Measurements from ENCODE around the gene SLC22A4. TPM values are rescaled to one million over a fixed set of nuclear protein-coding genes. Genes with fewer than 3 reads are reported as not detected.

The SLC22A4 gene
- polyA plus RNA-seq, 1 donor = 9.6 TPM

DNA sequence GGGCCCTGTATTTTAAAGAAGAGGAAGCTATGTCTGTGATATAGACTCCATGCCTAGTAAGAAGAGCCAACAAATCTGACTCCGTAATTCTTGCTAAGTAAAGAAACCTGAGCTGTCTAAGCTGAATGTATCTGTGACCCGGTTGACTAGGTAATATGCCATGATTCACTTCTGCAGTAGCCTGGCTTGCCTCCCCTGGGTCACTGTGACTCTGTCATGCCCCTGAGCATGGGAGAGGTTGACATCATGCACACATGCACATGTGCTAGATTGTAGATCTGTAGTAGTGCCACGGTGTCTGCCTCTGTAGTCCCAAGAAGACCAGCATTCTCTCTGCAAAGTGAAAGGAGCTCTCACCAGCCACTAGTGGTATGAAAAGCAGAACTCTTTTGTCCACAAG is 84.4 kb downstream of the SLC22A4 start:
- no CpG with 5 or more reads among the region's 3 CpGs for WGBS (ENCODE audit: insufficient coverage, low lambda C conversion rate)
- Histone ChIP-seq H3K36me3 (ENCODE audit: control insufficient read depth, insufficient read depth, low read length) (peaks cover 36% of the 10 kb centered on the region), H3K4me3 (ENCODE audit: low read length) (no peak overlapping the region), H3K27me3 (ENCODE audit: control insufficient read depth, insufficient read depth, low read length) (no peaks in the 10 kb centered on the region), H3K27ac (ENCODE audit: low read length) (no peak overlapping the region), H3K4me1 (ENCODE audit: control insufficient read depth, insufficient read depth, low read length) (peaks cover 7% of the 10 kb centered on the region), H3K9me3 (ENCODE audit: control insufficient read depth, low read depth, low read length) (no peaks in the 10 kb centered on the region)
- no peak for DNase-seq

DNA sequence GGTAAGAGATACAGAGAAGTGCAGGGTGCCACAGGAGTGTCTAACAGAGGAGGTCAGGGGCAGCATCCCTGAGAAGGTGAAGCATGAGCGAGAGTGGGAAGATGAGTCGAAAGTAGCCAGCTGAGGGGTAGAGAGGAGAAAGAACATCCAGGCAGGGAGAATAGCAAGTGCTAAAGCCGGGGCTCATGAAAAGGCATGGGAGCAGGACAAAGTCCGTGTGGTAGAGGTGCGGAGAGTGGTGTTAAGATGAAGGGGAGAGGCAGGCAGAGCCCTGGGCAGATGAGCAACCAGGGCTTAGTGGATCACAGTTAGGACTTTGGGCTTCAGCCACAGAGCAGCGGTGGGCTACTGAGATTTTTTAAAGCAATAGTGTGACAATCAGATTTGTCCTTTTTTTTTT is 85.9 kb downstream of the SLC22A4 start:
- no CpG with 5 or more reads among the region's 6 CpGs for WGBS (ENCODE audit: insufficient coverage, low lambda C conversion rate)

DNA sequence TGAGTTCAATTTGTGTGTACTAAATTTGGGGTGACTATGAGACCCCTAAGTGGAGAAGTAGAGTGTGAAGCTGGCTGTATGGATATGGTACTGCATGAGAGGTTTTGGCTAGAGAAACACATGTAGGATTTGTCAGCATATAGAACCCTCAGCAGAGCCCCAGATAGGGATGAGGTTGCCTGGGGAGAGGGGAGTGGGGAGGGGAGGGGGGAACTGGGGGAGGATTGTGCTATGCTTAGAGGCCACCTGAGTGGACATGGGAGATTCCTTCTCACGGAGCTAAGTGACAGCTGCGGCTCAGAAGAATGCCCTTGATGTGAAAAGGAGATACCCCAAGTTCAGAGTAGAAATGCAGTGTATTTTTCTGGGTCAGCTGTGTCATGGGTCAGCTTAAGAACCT is 86.5 kb downstream of the SLC22A4 start:
- WGBS (ENCODE audit: insufficient coverage, low lambda C conversion rate) = no CpG with 5 or more reads among the region's 2 CpGs

More for the DNA sequence above, 85.9 kb downstream of the SLC22A4 start:
- Histone ChIP-seq H3K27ac (ENCODE audit: low read length) (no peak overlapping the region), H3K9me3 (ENCODE audit: control insufficient read depth, low read depth, low read length) (no peaks in the 10 kb centered on the region), H3K27me3 (ENCODE audit: control insufficient read depth, insufficient read depth, low read length) (no peaks in the 10 kb centered on the region), H3K4me3 (ENCODE audit: low read length) (no peak overlapping the region), H3K36me3 (ENCODE audit: control insufficient read depth, insufficient read depth, low read length) (peaks cover 44% of the 10 kb centered on the region), H3K4me1 (ENCODE audit: control insufficient read depth, insufficient read depth, low read length) (peaks cover 7% of the 10 kb centered on the region)
- DNase-seq = peak in 1 of 2 donors; percentile 76

DNA sequence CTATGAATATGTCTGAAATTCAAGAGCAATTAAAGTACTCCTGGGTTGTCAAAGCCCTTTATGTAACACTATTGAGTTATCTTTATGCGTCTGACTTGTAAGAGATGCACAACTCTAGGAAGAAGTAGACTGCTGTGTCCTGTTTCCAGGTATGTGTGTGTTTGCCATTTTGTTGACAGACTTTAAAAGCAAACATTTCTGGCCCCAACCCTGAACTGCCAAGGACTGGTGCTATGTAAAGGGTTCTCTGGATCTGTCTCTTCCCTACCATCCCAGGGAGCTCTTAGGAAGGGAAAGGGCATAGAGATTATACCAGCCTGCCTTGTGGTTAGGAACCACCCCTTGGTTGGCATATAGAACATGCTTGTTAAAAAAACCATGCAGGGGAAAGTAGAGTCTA is 87.4 kb downstream of the SLC22A4 start:
- peaks cover 39% of the 10 kb centered on the region for H3K36me3 ChIP-seq (ENCODE audit: control insufficient read depth, insufficient read depth, low read length)
- H3K4me1 ChIP-seq (ENCODE audit: control insufficient read depth, insufficient read depth, low read length) = peaks cover 17% of the 10 kb centered on the region
- WGBS (ENCODE audit: insufficient coverage, low lambda C conversion rate) = no CpG with 5 or more reads among the region's 1 CpG
- no peaks in the 10 kb centered on the region for H3K27me3 ChIP-seq (ENCODE audit: control insufficient read depth, insufficient read depth, low read length)
- H3K9me3 ChIP-seq (ENCODE audit: control insufficient read depth, low read depth, low read length) = no peaks in the 10 kb centered on the region
- DNase-seq = no peak
- H3K4me3 ChIP-seq (ENCODE audit: low read length) = no peak overlapping the region
- no peak overlapping the region for H3K27ac ChIP-seq (ENCODE audit: low read length)

More for the DNA sequence above, 86.5 kb downstream of the SLC22A4 start:
- Histone ChIP-seq H3K27ac (ENCODE audit: low read length) (no peak overlapping the region), H3K4me3 (ENCODE audit: low read length) (no peak overlapping the region), H3K4me1 (ENCODE audit: control insufficient read depth, insufficient read depth, low read length) (peaks cover 11% of the 10 kb centered on the region), H3K27me3 (ENCODE audit: control insufficient read depth, insufficient read depth, low read length) (no peaks in the 10 kb centered on the region), H3K36me3 (ENCODE audit: control insufficient read depth, insufficient read depth, low read length) (peaks cover 44% of the 10 kb centered on the region), H3K9me3 (ENCODE audit: control insufficient read depth, low read depth, low read length) (no peaks in the 10 kb centered on the region)
- DNase-seq = no peak

DNA sequence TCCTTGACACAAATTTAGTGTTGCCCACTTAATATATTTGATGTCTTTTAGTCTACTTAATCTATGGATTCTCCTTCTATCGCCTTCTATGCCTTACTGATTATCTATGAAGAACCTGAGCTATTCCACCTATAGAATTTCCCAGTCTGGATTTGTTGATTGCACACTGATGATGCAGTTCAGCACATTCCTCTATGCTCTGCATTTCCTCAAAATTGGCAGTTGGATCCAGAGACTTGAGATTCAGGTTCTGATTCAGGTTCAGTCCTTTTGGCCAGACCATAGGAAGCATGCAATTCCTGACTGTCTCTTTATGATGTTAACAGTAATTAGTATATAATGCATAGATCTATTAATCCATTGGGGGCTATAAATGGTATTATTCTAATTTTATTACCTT is 89.1 kb downstream of the SLC22A4 start:
- no peaks in the 10 kb centered on the region for H3K27me3 ChIP-seq (ENCODE audit: control insufficient read depth, insufficient read depth, low read length)
- DNase-seq = no peak
- no peak overlapping the region for H3K4me3 ChIP-seq (ENCODE audit: low read length)
- H3K36me3 ChIP-seq (ENCODE audit: control insufficient read depth, insufficient read depth, low read length) = peaks cover 35% of the 10 kb centered on the region
- H3K4me1 ChIP-seq (ENCODE audit: control insufficient read depth, insufficient read depth, low read length) = peaks cover 33% of the 10 kb centered on the region
- H3K9me3 ChIP-seq (ENCODE audit: control insufficient read depth, low read depth, low read length) = no peaks in the 10 kb centered on the region
- 100% methylated on average over 1 of the region's 1 CpG for WGBS (ENCODE audit: insufficient coverage, low lambda C conversion rate)
- H3K27ac ChIP-seq (ENCODE audit: low read length) = no peak overlapping the region

DNA sequence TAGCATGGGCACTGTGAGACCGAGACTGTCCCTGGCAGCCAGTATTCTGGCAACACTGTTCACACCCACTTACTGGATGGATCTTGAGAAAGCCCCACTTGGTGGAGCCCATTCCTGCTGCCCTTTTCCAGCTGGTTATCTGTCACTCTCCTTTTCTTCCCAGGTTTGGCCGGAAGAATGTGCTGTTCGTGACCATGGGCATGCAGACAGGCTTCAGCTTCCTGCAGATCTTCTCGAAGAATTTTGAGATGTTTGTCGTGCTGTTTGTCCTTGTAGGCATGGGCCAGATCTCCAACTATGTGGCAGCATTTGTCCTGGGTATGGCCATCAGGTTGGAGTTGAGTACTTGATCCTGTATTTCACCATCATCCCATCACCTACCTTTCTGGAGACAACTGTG is 89.8 kb downstream of the SLC22A4 start:
- H3K36me3 ChIP-seq (ENCODE audit: control insufficient read depth, insufficient read depth, low read length) = peaks cover 30% of the 10 kb centered on the region
- DNase-seq = no peak
- no peaks in the 10 kb centered on the region for H3K27me3 ChIP-seq (ENCODE audit: control insufficient read depth, insufficient read depth, low read length)
- H3K4me1 ChIP-seq (ENCODE audit: control insufficient read depth, insufficient read depth, low read length) = peaks cover 40% of the 10 kb centered on the region
- no CpG with 5 or more reads among the region's 5 CpGs for WGBS (ENCODE audit: insufficient coverage, low lambda C conversion rate)
- no peaks in the 10 kb centered on the region for H3K9me3 ChIP-seq (ENCODE audit: control insufficient read depth, low read depth, low read length)
- H3K4me3 ChIP-seq (ENCODE audit: low read length) = no peak overlapping the region
- no peak overlapping the region for H3K27ac ChIP-seq (ENCODE audit: low read length)

DNA sequence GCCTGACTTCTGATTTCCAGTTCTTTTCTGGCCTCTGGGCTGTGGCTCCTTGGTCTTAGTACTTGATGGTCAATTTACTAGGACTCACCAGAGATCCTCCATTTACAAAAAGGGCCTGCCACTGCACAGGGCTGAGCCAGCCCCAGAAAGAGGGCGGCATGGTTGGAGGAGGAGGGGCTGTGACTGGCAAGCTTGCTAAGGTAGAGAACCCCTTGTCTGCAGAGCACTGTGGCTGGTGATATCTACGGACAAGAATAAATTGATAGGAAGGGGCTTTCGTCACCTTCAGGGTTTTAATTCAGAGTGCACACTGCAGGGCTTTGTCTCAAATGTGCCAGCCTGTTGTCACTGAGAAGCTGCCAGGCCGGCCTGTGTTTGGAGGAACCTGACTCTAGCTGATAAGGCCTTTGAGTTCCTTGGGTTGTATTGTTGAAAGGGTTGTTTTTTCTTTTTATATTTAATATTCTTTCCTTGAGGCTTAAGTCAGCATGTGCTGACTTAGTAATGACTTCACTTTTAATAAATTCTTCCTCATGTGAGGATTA is 90.4 kb downstream of the SLC22A4 start:
- H3K27ac ChIP-seq (ENCODE audit: low read length) = no peak overlapping the region
- no peak for DNase-seq
- peaks cover 45% of the 10 kb centered on the region for H3K4me1 ChIP-seq (ENCODE audit: control insufficient read depth, insufficient read depth, low read length)
- no CpG with 5 or more reads among the region's 4 CpGs for WGBS (ENCODE audit: insufficient coverage, low lambda C conversion rate)
- no peak overlapping the region for H3K4me3 ChIP-seq (ENCODE audit: low read length)
- H3K36me3 ChIP-seq (ENCODE audit: control insufficient read depth, insufficient read depth, low read length) = peaks cover 32% of the 10 kb centered on the region
- H3K27me3 ChIP-seq (ENCODE audit: control insufficient read depth, insufficient read depth, low read length) = no peaks in the 10 kb centered on the region
- H3K9me3 ChIP-seq (ENCODE audit: control insufficient read depth, low read depth, low read length) = no peaks in the 10 kb centered on the region

DNA sequence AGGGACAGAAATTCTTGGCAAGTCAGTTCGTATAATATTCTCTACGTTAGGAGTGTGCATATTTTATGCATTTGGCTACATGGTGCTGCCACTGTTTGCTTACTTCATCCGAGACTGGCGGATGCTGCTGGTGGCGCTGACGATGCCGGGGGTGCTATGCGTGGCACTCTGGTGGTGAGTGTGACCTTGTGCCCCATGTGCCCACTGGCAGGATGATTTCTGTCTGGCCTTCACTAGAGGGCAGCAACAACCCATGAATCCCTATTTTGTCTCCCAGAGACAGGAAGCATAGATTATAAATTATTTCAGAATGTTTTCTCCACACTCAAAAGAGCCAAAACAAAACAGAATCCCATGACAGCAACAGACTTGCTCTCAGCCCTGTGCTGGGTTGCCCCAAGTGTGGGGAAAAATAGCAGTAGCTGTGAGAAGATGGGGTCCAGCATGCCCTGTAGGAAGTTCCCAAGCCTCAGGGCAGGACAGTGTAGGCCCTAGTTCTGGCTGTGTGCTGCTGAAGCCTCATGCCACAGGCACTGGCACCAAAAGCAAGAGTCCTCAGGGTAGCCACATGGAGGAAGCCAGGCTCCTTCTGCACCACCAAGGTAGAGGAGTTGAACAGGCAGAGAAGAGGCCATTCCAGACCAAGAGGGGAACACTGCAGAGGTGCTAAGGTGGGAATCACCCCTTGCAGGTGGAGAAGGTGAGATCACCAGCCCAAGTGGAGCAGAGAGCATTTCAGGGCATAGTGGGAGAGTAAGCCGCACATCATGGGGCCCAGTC is 91.3 kb downstream of the SLC22A4 start:
- H3K9me3 ChIP-seq (ENCODE audit: control insufficient read depth, low read depth, low read length) = no peaks in the 10 kb centered on the region
- WGBS (ENCODE audit: insufficient coverage, low lambda C conversion rate) = no CpG with 5 or more reads among the region's 9 CpGs
- peaks cover 33% of the 10 kb centered on the region for H3K36me3 ChIP-seq (ENCODE audit: control insufficient read depth, insufficient read depth, low read length)
- H3K27me3 ChIP-seq (ENCODE audit: control insufficient read depth, insufficient read depth, low read length) = no peaks in the 10 kb centered on the region
- H3K4me3 ChIP-seq (ENCODE audit: low read length) = no peak overlapping the region
- peaks cover 38% of the 10 kb centered on the region for H3K4me1 ChIP-seq (ENCODE audit: control insufficient read depth, insufficient read depth, low read length)
- peak; percentile 42 to 48 for DNase-seq
- H3K27ac ChIP-seq (ENCODE audit: low read length) = no peak overlapping the region

DNA sequence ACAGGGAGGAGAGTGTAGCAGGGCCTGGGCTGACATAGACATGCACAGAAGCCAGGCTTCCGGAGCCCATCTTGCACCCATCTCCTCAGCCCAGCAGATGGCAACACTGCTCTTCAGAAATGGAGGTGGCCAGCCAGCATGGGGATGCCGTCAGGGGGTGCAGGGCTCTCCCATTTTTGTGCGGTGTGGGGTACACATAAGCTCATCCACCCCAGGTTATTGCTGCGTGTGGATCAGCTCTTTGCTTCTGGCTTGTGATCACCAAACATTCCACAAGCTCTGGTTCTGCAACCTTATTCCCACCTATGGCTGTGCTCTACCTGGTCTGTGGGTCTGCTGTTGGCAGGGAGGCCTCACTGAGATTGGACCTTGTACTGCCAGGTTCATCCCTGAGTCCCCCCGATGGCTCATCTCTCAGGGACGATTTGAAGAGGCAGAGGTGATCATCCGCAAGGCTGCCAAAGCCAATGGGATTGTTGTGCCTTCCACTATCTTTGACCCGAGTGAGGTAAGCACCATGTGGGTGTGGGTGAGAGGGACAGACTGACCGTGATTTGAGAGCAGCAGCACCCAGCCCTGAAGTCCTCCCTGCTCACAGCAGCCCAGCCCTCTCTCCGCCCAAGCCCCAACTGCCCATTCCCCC is 92.6 kb downstream of the SLC22A4 start:
- Histone ChIP-seq H3K9me3 (ENCODE audit: control insufficient read depth, low read depth, low read length) (no peaks in the 10 kb centered on the region), H3K4me1 (ENCODE audit: control insufficient read depth, insufficient read depth, low read length) (peaks cover 38% of the 10 kb centered on the region), H3K27me3 (ENCODE audit: control insufficient read depth, insufficient read depth, low read length) (no peaks in the 10 kb centered on the region), H3K4me3 (ENCODE audit: low read length) (no peak overlapping the region), H3K36me3 (ENCODE audit: control insufficient read depth, insufficient read depth, low read length) (peaks cover 41% of the 10 kb centered on the region), H3K27ac (ENCODE audit: low read length) (peak overlapping the region; percentile 95)
- WGBS (ENCODE audit: insufficient coverage, low lambda C conversion rate) = no CpG with 5 or more reads among the region's 10 CpGs
- peak; percentile 66 to 75 for DNase-seq

DNA sequence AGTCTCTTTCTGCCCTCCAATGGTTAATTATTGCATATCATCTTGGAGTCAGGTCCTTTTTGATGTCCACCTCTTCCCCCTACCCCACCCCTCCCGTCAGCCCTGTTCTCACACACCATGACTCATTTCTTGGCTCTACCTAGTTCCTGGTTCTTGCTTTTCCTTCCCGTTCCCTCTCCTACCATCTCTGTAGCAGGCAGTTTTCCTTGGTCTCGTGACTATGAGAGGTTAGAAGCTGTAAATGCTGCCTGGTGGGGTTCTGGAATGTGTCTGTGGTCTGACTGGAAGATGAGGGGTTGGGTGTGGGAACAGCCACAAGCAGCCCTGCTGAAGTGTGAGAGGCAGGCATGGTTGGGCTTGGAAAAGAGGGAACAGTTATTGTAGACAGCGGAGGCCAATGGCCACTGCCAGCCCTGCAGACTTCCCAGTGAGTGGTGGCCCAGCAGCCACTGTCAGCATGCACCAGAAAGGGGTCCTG is 93.5 kb downstream of the SLC22A4 start:
- no peak overlapping the region for H3K4me3 ChIP-seq (ENCODE audit: low read length)
- H3K4me1 ChIP-seq (ENCODE audit: control insufficient read depth, insufficient read depth, low read length) = peaks cover 38% of the 10 kb centered on the region

More for the DNA sequence above, 93.5 kb downstream of the SLC22A4 start:
- peak; percentile 89 to 93 for DNase-seq
- H3K9me3 ChIP-seq (ENCODE audit: control insufficient read depth, low read depth, low read length) = no peaks in the 10 kb centered on the region
- peak overlapping the region; percentile 95 for H3K27ac ChIP-seq (ENCODE audit: low read length)
- no peaks in the 10 kb centered on the region for H3K27me3 ChIP-seq (ENCODE audit: control insufficient read depth, insufficient read depth, low read length)
- WGBS (ENCODE audit: insufficient coverage, low lambda C conversion rate) = 7% methylated on average over 2 of the region's 4 CpGs
- H3K36me3 ChIP-seq (ENCODE audit: control insufficient read depth, insufficient read depth, low read length) = peaks cover 42% of the 10 kb centered on the region
